Endometrium (tissue), 2 donors: ENCODE measurements around the gene ILF3.
"Not testable (repeated sequence)": the region's sequence is repeated elsewhere in the genome, so short reads cannot be mapped to it uniquely, and the experiment has no call there.

Source experiments
- FAIRE-seq: peaks from 2 replicates; lab custom pipeline; 2012; peaks lifted over from hg19 to GRCh38; lab: Jason Lieb, UNC
- donor health status: control.
- donor health status: control.

ILF3 gene

GRCh38 chr19:10675214-10675613, 21.1 kb downstream of the ILF3 start:
- not testable (repeated sequence) for FAIRE-seq

- FAIRE-seq, result no peak
Observed at GRCh38 chr19:10677751-10678150, 23.6 kb downstream of the ILF3 start.

- FAIRE-seq, result no peak
Observed at GRCh38 chr19:10678813-10679212, 24.7 kb downstream of the ILF3 start.

- FAIRE-seq, result no peak
Observed at GRCh38 chr19:10679743-10680142, 25.6 kb downstream of the ILF3 start.

- FAIRE-seq, result no peak
Observed at GRCh38 chr19:10680545-10681135, 26.5 kb downstream of the ILF3 start.

- FAIRE-seq, result no peak
Observed at GRCh38 chr19:10681658-10682057, 27.5 kb downstream of the ILF3 start.

- no peak for FAIRE-seq
Observed at GRCh38 chr19:10682397-10683063, 28.4 kb downstream of the ILF3 start.

GRCh38 chr19:10683064-10683426, 28.9 kb downstream of the ILF3 start:
- no peak for FAIRE-seq

GRCh38 chr19:10683582-10683981, 29.4 kb downstream of the ILF3 start:
- FAIRE-seq, result no peak

GRCh38 chr19:10685210-10685609, 31.1 kb downstream of the ILF3 start:
- no peak for FAIRE-seq

- no peak for FAIRE-seq
Observed at GRCh38 chr19:10686193-10686592, 32.0 kb downstream of the ILF3 start.

GRCh38 chr19:10686661-10687517, 32.7 kb downstream of the ILF3 start:
- no peak for FAIRE-seq

- FAIRE-seq, result no peak
Observed at GRCh38 chr19:10687518-10688288, 33.6 kb downstream of the ILF3 start.

GRCh38 chr19:10688545-10689280, 34.6 kb downstream of the ILF3 start:
- no peak for FAIRE-seq

- no peak for FAIRE-seq
Observed at GRCh38 chr19:10690341-10690781, 36.2 kb downstream of the ILF3 start.

GRCh38 chr19:10691178-10691881, 37.2 kb downstream of the ILF3 start:
- no peak for FAIRE-seq

- FAIRE-seq, result no peak
Observed at GRCh38 chr19:10691883-10692282, 37.7 kb downstream of the ILF3 start.

- no peak for FAIRE-seq
Observed at GRCh38 chr19:10692673-10693264, 38.6 kb downstream of the ILF3 start.

GRCh38 chr19:10694706-10695307, 40.7 kb downstream of the ILF3 start:
- no peak for FAIRE-seq
